ENCODE data around the gene GGNBP2.

GRCh38 chr17:36586138-36586537, 41.4 kb downstream of the GGNBP2 start:
- TF ChIP-seq CTCF (IDR thresholded peaks at IDR 0.05) (no peak), POLR2A (IDR thresholded peaks at IDR 0.05) (no peak)

All from uterus (tissue), 2 donors.